ENCODE results near the gene VPS13A. TPM values are rescaled to one million over a fixed set of nuclear protein-coding genes. Genes with fewer than 3 reads are reported as not detected.
"Not testable (repeated sequence)": the region's sequence is repeated elsewhere in the genome, so short reads cannot be mapped to it uniquely, and the experiment has no call there.

The VPS13A gene
- total RNA-seq, 2 experiments from 2014 or later, result 26.8 to 26.9 TPM

DNA sequence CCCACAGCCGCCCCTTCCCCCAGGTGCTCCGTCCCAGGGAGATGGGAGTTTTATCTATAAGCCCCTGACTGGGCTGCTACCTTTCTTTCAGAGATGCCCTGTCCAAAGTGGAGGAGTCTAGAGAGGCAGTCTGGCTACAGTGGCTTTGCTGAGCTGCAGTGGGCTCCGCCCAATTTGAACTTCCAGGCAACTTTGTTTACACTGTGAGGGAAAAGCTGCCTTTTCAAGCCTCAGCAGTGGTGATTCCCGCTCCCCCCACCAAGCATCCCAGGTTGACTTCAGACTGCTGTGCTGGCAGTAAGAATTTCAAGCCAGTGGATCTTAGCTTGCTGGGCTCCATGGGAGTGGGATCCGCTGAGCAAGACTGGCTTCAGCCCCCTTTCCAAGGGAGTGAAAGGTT, 90.4 kb downstream of the VPS13A start:
- CTCF ChIA-PET; H3K4me1 Mint-ChIP-seq (ENCODE audit: low read depth); intact Hi-C loops (cut with micrococcal nuclease); DNase-seq; H3K27me3 Mint-ChIP-seq (ENCODE audit: low read depth); H3K4me3 Mint-ChIP-seq; H3K27ac Mint-ChIP-seq: not testable (repeated sequence)
- Mint-ChIP-seq H3K9me3 (peaks cover 14% of the 10 kb centered on the region), H3K36me3 (ENCODE audit: low read depth) (peaks cover 48% of the 10 kb centered on the region)

DNA sequence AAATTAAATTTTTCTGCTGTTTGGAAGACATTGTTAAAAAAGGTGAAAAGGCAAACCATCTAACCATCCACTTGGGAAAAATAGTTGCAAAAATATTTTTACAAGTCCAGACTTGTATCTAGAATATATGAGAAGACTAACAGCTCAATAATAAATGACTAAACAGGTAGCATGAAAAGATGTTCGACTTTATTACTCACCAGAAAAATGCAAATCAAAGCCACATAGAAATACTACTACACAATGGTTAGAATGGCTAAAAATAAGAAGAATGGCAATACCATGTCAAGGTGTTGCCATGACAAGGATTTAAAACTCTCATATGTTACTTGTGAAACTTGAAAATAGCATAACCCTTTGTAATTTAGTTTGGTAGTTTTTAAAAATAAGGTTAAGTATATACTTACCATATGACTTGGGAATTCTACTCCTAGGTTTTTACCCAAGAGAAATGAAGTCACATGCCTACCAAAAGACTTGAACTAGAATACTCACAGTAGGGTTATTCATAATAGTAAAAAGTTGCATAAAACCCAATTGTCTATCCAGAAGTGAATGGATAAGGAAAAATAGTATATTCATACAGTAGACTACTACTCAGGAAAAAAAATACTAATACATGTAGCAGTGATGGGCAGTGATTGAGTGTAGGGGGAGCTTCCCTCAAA, 93.8 kb downstream of the VPS13A start:
- Mint-ChIP-seq H3K27ac (no peak overlapping the region), H3K36me3 (ENCODE audit: low read depth) (peaks cover 22% of the 10 kb centered on the region), H3K27me3 (ENCODE audit: low read depth) (no peaks in the 10 kb centered on the region), H3K4me1 (ENCODE audit: low read depth) (no peaks in the 10 kb centered on the region), H3K4me3 (no peak overlapping the region), H3K9me3 (peaks cover under 1% of the 10 kb centered on the region)
- no peak for DNase-seq
- CTCF ChIA-PET, result interaction anchor here (0.5 to 1.0 kb wide), 2 partner anchors 11 to 12 kb away, joined by 3 read pairs; no protein-coding TSS in a partner anchor
- intact Hi-C loops (cut with micrococcal nuclease), result no loop called here

GRCh38 chr9:77276799-77277198, 99.5 kb downstream of the VPS13A start:
- Mint-ChIP-seq H3K4me1 (ENCODE audit: low read depth) (no peaks in the 10 kb centered on the region), H3K9me3 (no peaks in the 10 kb centered on the region), H3K27me3 (ENCODE audit: low read depth) (no peaks in the 10 kb centered on the region), H3K27ac (no peak overlapping the region), H3K36me3 (ENCODE audit: low read depth) (peaks cover 18% of the 10 kb centered on the region), H3K4me3 (no peak overlapping the region)
- DNase-seq, result no peak
- CTCF ChIA-PET, result no interaction called here
- intact Hi-C loops (cut with micrococcal nuclease), result no loop called here

- CTCF ChIA-PET, result no interaction called here
- peaks cover 19% of the 10 kb centered on the region for H3K36me3 Mint-ChIP-seq (ENCODE audit: low read depth)
- H3K4me3 Mint-ChIP-seq, result no peak overlapping the region
- H3K27ac Mint-ChIP-seq, result no peak overlapping the region
- intact Hi-C loops (cut with micrococcal nuclease), result no loop called here
- H3K4me1 Mint-ChIP-seq (ENCODE audit: low read depth), result no peaks in the 10 kb centered on the region
- no peaks in the 10 kb centered on the region for H3K9me3 Mint-ChIP-seq
- no peaks in the 10 kb centered on the region for H3K27me3 Mint-ChIP-seq (ENCODE audit: low read depth)
- no peak for DNase-seq
These were observed 100.4 kb downstream of the VPS13A start for GRCh38 chr9:77277719-77278118.

DNA sequence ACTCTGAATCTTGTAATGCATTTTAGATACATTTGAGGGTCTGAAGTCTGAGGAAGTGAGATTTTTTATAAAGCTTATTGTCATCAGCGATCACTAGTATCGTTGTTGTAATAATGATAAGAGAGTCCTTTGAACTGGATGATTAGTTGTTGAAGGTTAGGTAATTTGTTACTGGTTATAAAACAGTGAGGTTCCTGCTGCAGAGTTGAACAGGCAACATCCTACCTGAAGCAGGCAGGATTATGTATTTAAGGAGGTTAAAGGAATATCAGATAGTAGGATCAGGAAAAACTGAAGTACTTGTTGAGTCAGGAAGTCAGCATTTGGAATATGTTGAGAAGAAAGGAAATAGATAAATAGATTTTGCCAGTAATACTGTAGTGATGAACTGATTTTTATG, 106.7 kb downstream of the VPS13A start:
- no peaks in the 10 kb centered on the region for H3K4me1 Mint-ChIP-seq (ENCODE audit: low read depth)
- peaks cover 47% of the 10 kb centered on the region for H3K36me3 Mint-ChIP-seq (ENCODE audit: low read depth)
- CTCF ChIA-PET, result interaction anchor here (0.6 to 1.0 kb wide), 4 partner anchors 8 to 1198 kb away, joined by 3 read pairs; no protein-coding TSS in a partner anchor
- no peak overlapping the region for H3K4me3 Mint-ChIP-seq
- peaks cover 15% of the 10 kb centered on the region for H3K9me3 Mint-ChIP-seq
- no peak for DNase-seq
- no peaks in the 10 kb centered on the region for H3K27me3 Mint-ChIP-seq (ENCODE audit: low read depth)
- no peak overlapping the region for H3K27ac Mint-ChIP-seq
- intact Hi-C loops (cut with micrococcal nuclease), result no loop called here

DNA sequence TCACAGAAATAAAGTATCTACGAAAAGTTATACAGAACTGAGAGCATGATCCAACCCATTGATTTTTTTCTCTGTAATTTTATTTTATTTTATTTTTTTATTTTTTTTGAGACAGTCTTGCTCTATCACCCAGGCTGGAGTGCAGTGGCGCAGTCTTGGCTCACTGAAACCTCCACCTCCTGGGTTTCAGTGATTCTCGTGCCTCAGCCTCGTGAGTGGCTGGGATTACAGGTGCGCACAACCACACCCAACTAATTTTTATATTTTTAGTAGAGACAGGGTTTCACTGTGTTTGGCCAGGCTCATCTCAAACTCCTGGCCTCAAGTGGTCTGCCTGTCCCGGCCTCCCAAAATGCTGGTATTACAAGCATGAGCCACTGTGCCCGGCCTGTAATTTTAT, 107.3 kb downstream of the VPS13A start:
- Mint-ChIP-seq H3K27me3 (ENCODE audit: low read depth) (no peaks in the 10 kb centered on the region), H3K4me1 (ENCODE audit: low read depth) (no peaks in the 10 kb centered on the region), H3K4me3 (no peak overlapping the region), H3K36me3 (ENCODE audit: low read depth) (peaks cover 43% of the 10 kb centered on the region), H3K9me3 (peaks cover 15% of the 10 kb centered on the region), H3K27ac (no peak overlapping the region)
- no peak for DNase-seq
- CTCF ChIA-PET, result no interaction called here
- intact Hi-C loops (cut with micrococcal nuclease), result no loop called here

DNA sequence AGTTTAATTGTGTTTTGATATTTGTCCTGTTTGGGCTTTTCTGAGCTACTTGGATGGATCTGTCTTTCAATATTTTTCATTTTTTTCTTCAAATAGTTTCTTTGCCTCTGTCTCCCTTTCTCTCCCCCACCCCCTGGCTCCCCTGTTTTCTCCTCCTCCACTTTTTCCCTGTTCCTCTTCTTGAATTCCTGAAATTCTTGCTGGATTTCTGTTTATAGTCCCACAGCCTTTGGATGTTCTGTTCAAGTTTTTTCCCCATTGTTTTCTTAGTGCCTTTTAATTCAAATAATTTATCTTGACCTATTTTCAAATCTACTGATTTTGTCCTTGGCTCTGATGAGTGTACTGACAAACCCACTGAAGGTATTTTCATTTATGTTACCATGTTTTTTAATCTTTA, 113.0 kb downstream of the VPS13A start:
- CTCF ChIA-PET, result no interaction called here
- H3K4me1 Mint-ChIP-seq (ENCODE audit: low read depth), result peaks cover 7% of the 10 kb centered on the region
- no peak overlapping the region for H3K4me3 Mint-ChIP-seq
- peak overlapping the region; percentile 5 for H3K27ac Mint-ChIP-seq
- no peaks in the 10 kb centered on the region for H3K27me3 Mint-ChIP-seq (ENCODE audit: low read depth)
- peaks cover 51% of the 10 kb centered on the region for H3K36me3 Mint-ChIP-seq (ENCODE audit: low read depth)
- peaks cover 15% of the 10 kb centered on the region for H3K9me3 Mint-ChIP-seq
- intact Hi-C loops (cut with micrococcal nuclease), result no loop called here
- no peak for DNase-seq

DNA sequence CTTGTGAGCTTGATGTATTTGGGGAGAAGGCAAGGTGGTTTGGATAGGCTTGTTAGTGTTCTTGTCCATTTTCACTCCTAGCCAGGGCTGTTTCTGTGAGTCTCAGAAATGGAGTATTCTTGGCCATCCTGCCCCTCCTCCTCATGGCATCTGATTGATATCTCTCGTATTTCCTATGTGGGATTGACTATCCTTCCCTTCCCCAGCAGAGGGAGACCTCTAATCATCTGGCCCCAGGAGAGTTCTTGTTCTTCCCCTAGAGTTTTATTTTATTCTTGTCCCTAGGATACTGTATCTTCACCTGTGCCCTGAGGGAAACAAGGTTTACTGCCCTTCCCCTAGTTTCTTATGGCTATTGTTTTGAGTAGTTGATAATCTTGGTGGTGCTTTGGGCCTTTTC, 114.4 kb downstream of the VPS13A start:
- no peaks in the 10 kb centered on the region for H3K27me3 Mint-ChIP-seq (ENCODE audit: low read depth)
- CTCF ChIA-PET, result interaction anchor here (0.7 to 1.4 kb wide), 2 partner anchors 8 to 185 kb away, joined by 3 read pairs; no protein-coding TSS in a partner anchor
- no peak overlapping the region for H3K27ac Mint-ChIP-seq
- peaks cover 7% of the 10 kb centered on the region for H3K4me1 Mint-ChIP-seq (ENCODE audit: low read depth)
- no peak overlapping the region for H3K4me3 Mint-ChIP-seq
- no peak for DNase-seq
- intact Hi-C loops (cut with micrococcal nuclease), result no loop called here
- H3K9me3 Mint-ChIP-seq, result peaks cover 15% of the 10 kb centered on the region
- H3K36me3 Mint-ChIP-seq (ENCODE audit: low read depth), result peaks cover 38% of the 10 kb centered on the region

DNA sequence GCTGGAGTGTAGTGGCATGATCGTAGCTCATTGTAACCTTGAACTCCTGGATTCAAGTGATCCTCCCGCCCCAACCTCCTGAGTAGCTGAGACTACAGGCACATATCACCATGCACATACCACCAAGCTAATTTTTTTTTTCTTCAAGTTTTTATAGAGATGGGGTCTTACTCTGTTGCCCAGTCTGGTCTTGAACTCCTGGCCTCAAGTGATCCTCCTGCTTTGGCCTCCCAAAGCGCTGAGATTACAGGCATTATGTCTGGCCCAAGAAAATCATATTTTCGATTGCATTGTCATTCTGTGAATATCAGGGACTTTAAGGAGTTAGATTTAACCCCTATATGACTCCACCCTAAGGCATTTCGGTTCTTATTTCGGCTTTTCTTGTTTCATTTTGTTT, 116.6 kb downstream of the VPS13A start:
- no peak overlapping the region for H3K4me3 Mint-ChIP-seq
- CTCF ChIA-PET, result interaction anchor here (0.6 to 0.7 kb wide), 2 partner anchors 11 to 100 kb away, joined by 3 read pairs; no protein-coding TSS in a partner anchor
- DNase-seq, result no peak
- H3K27me3 Mint-ChIP-seq (ENCODE audit: low read depth), result no peaks in the 10 kb centered on the region
- peaks cover 21% of the 10 kb centered on the region for H3K36me3 Mint-ChIP-seq (ENCODE audit: low read depth)
- H3K27ac Mint-ChIP-seq, result no peak overlapping the region
- peaks cover 3% of the 10 kb centered on the region for H3K9me3 Mint-ChIP-seq
- intact Hi-C loops (cut with micrococcal nuclease), result no loop called here
- H3K4me1 Mint-ChIP-seq (ENCODE audit: low read depth), result peaks cover 7% of the 10 kb centered on the region

- Mint-ChIP-seq H3K4me3 (no peak overlapping the region), H3K27me3 (ENCODE audit: low read depth) (no peaks in the 10 kb centered on the region), H3K9me3 (no peaks in the 10 kb centered on the region), H3K27ac (peak overlapping the region; percentile 53), H3K4me1 (ENCODE audit: low read depth) (peaks cover 13% of the 10 kb centered on the region), H3K36me3 (ENCODE audit: low read depth) (peaks cover 15% of the 10 kb centered on the region)
- no peak for DNase-seq
- CTCF ChIA-PET, result no interaction called here
- intact Hi-C loops (cut with micrococcal nuclease), result loop anchor here (1.0 to 10.0 kb wide), 3 partner anchors 127 to 600 kb away; partner anchors contain the start of gene VPS13A
These were observed 127.2 kb downstream of the VPS13A start for GRCh38 chr9:77304543-77304942.

- no peak overlapping the region for H3K4me3 Mint-ChIP-seq
- H3K27ac Mint-ChIP-seq, result no peak overlapping the region
- no peaks in the 10 kb centered on the region for H3K27me3 Mint-ChIP-seq (ENCODE audit: low read depth)
- CTCF ChIA-PET, result interaction anchor here (0.6 to 1.3 kb wide), 3 partner anchors 8 to 139 kb away, joined by 3 to 5 read pairs (median 4); no protein-coding TSS in a partner anchor
- H3K4me1 Mint-ChIP-seq (ENCODE audit: low read depth), result peaks cover 13% of the 10 kb centered on the region
- peaks cover 23% of the 10 kb centered on the region for H3K36me3 Mint-ChIP-seq (ENCODE audit: low read depth)
- intact Hi-C loops (cut with micrococcal nuclease), result loop anchor here (10.0 kb wide), 1 partner anchor 599 kb away; no protein-coding TSS in a partner anchor
- no peak for DNase-seq
- no peaks in the 10 kb centered on the region for H3K9me3 Mint-ChIP-seq
These were observed 128.5 kb downstream of the VPS13A start for GRCh38 chr9:77305622-77306400.

DNA sequence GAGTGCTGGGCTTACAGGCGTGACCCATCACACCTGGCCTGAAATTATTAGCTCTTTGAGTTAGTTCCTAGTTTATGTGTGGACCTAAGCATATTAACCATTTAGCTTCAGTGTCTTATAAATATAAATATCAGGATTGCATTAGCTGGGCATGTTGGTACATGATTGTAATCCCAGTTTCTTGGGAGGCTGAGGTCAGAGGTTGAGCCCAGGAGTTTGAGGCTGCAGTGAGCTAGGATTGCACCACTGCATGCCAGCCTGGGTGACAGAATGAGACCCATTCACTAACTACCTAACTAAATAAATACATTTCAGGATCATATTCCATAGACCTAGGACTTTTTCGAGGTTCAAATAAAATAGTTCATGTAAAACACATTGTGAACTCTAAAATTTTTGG, 129.8 kb downstream of the VPS13A start:
- DNase-seq, result no peak
- Mint-ChIP-seq H3K27me3 (ENCODE audit: low read depth) (no peaks in the 10 kb centered on the region), H3K27ac (no peak overlapping the region), H3K4me1 (ENCODE audit: low read depth) (peaks cover 13% of the 10 kb centered on the region), H3K9me3 (no peaks in the 10 kb centered on the region), H3K4me3 (no peak overlapping the region), H3K36me3 (ENCODE audit: low read depth) (peaks cover 30% of the 10 kb centered on the region)
- CTCF ChIA-PET, result no interaction called here
- intact Hi-C loops (cut with micrococcal nuclease), result loop anchor here (10.0 kb wide), 1 partner anchor 598 kb away; no protein-coding TSS in a partner anchor

Measured in activated naive CD4-positive, alpha-beta T cell treated with anti-CD3 and anti-CD28 coated beads for 36 hours (primary cell).